Measurements from ENCODE around the gene ADGRG3.
A peak's percentile ranks its signal among the peaks of the same experiment; 100 is the strongest.

The ADGRG3 gene

GRCh38 chr16:57646388-57647039, 21.6 kb upstream of the ADGRG3 start:
- DNase-seq = no peak

- no peak for DNase-seq
These were observed 20.8 kb upstream of the ADGRG3 start for GRCh38 chr16:57647136-57647875.

DNA sequence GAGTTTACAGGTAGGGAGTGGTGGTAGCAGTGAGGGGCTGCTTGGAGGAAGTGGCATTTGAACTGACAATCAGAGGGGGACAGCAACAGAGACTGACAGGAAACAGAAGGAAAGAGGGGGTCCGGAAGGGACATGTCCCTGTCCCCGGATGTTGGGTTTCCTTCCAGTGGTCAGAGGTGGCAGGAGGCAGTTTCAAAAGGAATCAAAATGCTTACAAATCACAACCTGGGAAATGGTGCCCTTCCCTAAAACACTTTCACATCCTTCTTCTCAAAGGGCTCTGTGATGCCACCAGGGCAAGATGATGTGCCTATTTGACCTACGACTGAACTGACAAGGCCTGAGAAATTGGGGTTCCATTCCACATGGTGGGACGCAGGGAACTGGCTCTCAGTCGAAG, 20.0 kb upstream of the ADGRG3 start:
- DNase-seq = no peak

DNA sequence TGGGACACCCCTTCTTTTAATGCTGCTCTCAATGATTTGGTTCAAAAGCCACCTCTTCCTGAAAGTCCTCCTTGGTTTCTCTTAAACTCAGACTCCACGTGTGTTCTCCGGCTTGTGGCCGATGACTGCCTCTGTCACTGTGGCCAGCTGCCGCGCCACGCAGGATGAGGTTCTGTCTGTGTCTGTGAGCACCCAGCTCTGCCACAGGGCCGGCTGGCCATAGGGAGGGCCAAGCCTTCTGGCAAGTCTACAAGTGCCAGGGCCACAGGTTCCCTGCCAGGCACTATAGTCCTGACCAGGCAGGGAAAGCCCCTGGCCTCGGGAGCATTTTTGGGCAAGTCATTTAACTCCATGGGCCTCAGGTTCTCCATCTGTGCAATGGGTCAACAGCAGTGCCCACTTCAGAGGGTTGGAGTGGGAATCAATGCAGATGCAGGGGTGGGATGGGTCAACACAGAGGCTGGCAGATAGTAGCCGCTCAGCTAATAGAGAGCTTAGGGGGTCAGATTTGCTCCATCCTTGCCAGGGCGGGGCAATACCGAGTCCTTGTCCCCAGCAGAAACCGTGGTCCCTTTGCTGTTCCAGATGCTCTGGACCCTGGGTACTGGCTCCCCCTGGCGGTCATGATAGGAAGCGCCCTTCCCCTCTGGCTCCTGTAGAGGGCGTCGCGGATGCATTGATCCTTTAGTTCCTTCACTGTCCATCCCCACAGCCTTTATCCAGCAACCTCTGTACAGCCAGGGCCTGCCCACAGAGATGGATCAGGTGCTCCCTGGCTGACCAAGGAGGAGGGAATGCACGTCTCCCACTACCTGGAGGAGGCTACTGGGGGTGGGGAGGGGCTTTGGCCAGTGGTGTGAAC, 19.3 kb upstream of the ADGRG3 start:
- peak; percentile 86 for DNase-seq

DNA sequence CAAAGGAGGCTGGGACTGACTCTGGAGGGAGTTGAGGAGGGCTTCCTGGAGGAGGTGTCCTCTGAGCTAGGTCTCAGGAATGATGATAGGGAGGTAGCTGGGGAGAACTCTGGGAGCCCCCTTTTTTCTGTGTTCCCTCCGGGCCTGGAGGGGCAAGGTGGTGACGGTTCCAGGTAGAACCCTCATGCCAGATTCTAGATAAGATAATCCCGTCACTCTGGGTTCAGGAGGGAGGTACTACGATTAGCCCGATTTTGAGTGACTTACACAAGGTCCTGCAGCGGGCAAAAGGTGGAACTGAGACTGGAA, 18.7 kb upstream of the ADGRG3 start:
- DNase-seq = no peak

DNA sequence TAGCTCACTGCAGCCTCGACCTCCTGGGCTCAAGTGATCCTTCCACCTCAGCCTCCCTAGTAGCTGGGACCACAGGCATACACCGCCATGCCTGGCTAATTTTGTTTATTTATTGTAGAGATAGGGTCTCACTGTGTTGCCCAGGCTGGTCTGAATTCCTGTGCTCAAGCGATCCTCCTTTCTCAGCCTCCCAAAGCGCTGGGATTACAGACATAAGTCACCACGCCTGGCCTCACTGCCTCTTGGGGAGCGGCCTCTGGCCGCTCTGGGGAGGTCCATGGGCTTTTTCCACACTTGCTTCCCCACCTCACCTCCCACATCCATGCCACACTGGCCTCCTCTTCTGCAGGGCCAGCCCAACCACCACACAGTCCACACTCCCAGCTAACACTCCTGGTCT, 18.3 kb upstream of the ADGRG3 start:
- no peak for DNase-seq

- DNase-seq = no peak
These were observed 16.5 kb upstream of the ADGRG3 start for GRCh38 chr16:57651344-57652333.

DNA sequence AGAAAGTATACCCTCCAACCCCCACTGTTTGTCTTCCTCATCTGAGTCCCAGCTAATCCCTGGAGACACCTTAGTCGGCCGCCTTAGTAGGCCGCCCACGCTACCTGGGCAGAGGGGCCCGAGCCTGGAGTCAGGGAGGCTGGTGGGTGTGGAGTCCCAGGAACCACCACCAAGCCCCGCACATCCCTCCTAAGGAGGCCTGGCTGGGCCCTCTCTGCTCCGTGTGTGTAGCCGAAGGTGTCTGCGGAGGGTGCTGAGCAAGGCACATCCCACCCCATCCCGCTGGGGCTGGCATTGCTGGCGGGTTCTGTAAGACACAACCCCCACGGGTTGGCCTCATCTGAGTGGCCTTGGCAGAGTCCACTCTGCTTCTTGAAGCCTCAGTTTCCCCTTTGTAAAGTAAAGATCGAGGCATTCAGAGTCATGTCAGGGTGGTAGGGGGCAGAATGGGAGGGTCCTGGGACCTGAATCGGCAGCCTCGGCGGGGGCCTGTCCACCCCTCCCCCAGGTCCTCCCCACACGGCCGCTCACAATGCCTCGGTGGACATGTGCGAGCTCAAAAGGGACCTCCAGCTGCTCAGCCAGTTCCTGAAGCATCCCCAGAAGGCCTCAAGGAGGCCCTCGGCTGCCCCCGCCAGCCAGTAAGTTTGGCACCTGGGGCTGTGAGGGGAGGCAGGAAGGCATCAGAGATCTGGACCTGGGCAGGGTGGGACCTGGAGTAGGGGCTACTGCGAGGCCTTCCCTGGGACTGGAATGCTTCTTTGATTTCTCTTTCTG, 15.2 kb upstream of the ADGRG3 start:
- no peak for DNase-seq

DNA sequence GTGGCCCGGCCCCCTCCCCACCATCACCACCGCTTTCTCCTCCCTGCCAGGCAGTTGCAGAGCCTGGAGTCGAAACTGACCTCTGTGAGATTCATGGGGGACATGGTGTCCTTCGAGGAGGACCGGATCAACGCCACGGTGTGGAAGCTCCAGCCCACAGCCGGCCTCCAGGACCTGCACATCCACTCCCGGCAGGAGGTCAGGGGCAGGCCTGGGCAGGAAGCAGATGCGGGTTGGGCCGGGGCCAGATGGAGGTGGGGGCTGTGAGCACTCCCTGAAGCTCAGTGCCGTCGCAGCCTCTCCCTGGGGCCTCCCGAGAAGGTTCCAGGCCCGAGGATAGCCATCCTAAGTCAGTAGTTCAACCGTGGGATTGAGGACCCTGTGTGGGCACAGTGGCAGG, 14.2 kb upstream of the ADGRG3 start:
- DNase-seq = no peak

- no peak for DNase-seq
These were observed 11.7 kb upstream of the ADGRG3 start for GRCh38 chr16:57656342-57656955.

DNA sequence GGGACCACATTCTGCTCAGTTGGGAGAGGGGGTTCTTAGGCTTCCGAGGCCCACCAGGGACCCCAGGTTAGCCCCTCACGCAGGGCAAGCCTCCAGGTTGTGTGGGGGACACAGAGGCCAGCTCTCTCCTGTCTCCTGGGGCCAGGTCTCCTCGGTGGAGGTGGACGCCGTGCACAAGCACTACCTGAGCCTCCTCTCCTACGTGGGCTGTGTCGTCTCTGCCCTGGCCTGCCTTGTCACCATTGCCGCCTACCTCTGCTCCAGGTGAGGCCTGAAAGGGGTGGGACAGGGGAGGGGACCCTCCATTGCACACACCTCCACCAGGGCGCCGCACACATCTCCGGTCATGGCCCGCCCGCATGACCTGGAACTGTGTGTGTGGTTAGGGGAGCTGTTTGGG, 10.9 kb upstream of the ADGRG3 start:
- no peak for DNase-seq

DNA sequence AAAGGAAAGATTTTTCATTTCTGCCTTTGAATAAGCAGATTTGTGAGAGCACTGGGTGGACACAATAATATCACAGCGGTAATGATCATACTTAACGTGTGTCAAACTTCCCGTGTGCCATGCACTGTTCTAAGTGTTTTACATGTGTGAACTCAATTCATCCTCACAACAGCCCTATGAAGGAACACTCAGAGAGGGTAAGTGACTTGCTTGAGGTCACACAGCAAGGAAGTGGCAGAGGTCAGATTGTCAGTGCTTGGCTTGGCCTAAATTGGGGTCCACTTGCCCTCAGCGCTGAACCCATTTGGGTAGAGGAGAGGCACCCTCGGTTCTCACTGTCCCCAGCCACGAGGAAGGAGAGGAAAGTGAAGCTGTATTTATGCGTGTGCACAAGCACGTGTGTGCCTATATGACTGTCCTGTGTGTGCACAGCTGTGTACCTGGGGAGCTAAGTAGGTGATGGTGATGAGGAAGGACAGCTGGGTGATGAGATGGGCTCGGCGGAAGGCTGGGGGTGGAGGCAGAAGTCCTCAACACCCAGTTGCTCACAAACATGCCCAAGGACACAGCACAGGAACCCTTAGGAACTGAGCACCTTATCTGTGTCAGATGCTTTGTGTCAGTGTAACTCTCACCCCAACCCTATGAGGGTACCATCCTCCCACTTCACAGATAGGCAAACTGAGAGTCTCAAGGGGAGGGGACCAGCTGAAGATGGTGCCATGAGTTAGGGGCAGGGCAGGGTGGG, 9.8 kb upstream of the ADGRG3 start:
- no peak for DNase-seq

DNA sequence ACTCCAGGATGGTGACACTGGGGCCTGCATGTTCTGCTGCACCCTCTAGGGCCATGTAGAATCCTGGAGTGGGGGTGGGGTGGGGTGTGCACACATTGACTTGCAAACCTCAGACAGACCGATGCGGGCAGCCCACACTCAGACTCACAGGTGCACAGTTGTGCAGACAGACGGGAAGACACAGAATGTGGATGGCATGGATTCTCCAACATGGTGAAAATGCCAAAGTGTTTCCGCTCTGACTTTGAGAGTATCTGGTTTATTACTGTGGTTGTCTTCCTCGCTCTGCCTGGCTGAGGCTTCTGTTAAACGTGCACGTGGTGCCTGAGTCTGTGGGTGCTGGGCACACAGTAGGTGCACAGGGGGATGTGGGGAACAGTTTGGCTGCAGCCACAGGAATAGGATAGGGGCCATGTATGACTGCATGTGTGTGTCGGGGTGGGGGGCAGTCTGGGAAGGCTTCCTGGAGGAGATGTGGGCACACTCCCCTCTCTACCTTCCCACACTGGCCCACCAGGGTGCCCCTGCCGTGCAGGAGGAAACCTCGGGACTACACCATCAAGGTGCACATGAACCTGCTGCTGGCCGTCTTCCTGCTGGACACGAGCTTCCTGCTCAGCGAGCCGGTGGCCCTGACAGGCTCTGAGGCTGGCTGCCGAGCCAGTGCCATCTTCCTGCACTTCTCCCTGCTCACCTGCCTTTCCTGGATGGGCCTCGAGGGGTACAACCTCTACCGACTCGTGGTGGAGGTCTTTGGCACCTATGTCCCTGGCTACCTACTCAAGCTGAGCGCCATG, 9.0 kb upstream of the ADGRG3 start:
- DNase-seq = no peak

DNA sequence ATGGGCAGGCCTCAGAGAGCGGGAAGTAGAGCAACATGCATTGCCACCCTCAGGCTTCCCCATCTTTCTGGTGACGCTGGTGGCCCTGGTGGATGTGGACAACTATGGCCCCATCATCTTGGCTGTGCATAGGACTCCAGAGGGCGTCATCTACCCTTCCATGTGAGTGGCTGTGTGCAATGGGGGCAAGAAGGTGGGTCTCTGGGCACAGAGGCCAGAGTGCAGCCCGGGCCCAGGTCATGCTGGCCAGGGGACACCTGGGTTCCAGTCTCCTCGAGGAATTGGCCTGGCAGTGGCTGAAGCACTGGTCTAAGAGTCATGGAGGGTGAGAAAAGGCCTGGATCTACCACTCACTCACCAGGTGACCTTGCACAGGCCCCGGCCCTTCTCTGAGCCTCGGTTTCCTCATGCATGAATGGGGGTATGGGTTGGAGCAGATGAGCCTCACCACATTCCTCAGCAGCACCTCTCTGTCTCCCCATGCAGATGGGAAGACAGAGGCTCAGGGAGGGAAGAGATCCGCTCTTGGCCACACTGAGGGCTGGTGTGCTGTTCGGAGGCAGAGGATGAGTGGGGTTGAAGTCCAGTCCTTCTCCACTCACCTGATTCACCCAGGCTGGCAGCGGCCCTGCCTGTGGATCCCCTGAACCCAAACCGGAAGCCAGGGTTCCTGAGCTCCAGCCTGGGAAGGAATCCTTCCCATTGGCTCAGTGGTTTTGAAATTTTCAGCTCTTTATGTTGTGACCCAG, 7.2 kb upstream of the ADGRG3 start:
- no peak for DNase-seq

GRCh38 chr16:57661510-57661909, 6.6 kb upstream of the ADGRG3 start:
- DNase-seq = no peak

- DNase-seq = no peak
These were observed 5.9 kb upstream of the ADGRG3 start for GRCh38 chr16:57661936-57662906.

GRCh38 chr16:57663436-57663835, 4.7 kb upstream of the ADGRG3 start:
- DNase-seq = no peak

Measured in NCI-H82 (cell line).